Astrocyte of the cerebellum (primary cell): ENCODE data around the gene SASH1.

Experiments used
- DNase-seq: peaks from one replicate; pipeline ENCODE4 v3.0.0-alpha.2; 2011; ENCODE audit warnings: low read depth
- H3K4me3 ChIP-seq: 2 replicates; pipeline ENCODE4 v1.5.1; 2011; ENCODE audit warnings: mild to moderate bottlenecking, low read depth, low read length, moderate library complexity
- CTCF ChIP-seq: IDR thresholded peaks from 2 replicates; pipeline ENCODE4 v1.5.1; 2012; ENCODE audit warnings: low read length, low read depth, moderate library complexity, mild to moderate bottlenecking; ENCODE audit errors: missing control alignments
- in situ Hi-C: cut with HindIII; loops from 2 replicates; pipeline ENCODE4 v1.10.0; 2017; ENCODE audit warnings: low sequenced_read_pairs

SASH1 gene

GRCh38 chr6:148339766-148340165, 2.9 kb upstream of the SASH1 start:
- no peak for DNase-seq
- TF ChIP-seq CTCF = no peak
- H3K4me3 ChIP-seq = no peak overlapping the region
- in situ Hi-C loops = no loop called here

- in situ Hi-C loops = no loop called here
- no peak for TF ChIP-seq CTCF
- no peak overlapping the region for H3K4me3 ChIP-seq
- no peak for DNase-seq
Observed at GRCh38 chr6:148340586-148341297, 1.9 kb upstream of the SASH1 start.

- no peak for DNase-seq
- H3K4me3 ChIP-seq = peak overlapping the region; percentile 71
- no peak for TF ChIP-seq CTCF
- in situ Hi-C loops = no loop called here
Observed at GRCh38 chr6:148342100-148342349, 613 bp upstream of the SASH1 start.

GRCh38 chr6:148343047-148343782, 577 bp downstream of the SASH1 start:
- no peak for TF ChIP-seq CTCF
- peak overlapping the region; percentile 71 for H3K4me3 ChIP-seq
- in situ Hi-C loops = no loop called here
- DNase-seq = no peak

GRCh38 chr6:148345176-148345575, 2.5 kb downstream of the SASH1 start:
- no peak for TF ChIP-seq CTCF
- DNase-seq = no peak
- H3K4me3 ChIP-seq = no peak overlapping the region
- in situ Hi-C loops = no loop called here

- DNase-seq = no peak
- H3K4me3 ChIP-seq = no peak overlapping the region
- in situ Hi-C loops = no loop called here
- no peak for TF ChIP-seq CTCF
Observed at GRCh38 chr6:148345578-148345977, 2.9 kb downstream of the SASH1 start.
